Hematopoietic multipotent progenitor cell treated with erythropoietin and hydrocortisone succinate and interleukin-3 and kit ligand, for 4 days (in vitro differentiated cells): Measurements from ENCODE around the gene RNF4.
"Not testable (repeated sequence)": the region's sequence is repeated elsewhere in the genome, so short reads cannot be mapped to it uniquely, and the experiment has no call there.

Experiments
- DNase-seq: peaks from one replicate; pipeline ENCODE4 v3.0.0-alpha.2; 2015

The RNF4 gene

GRCh38 chr4:2535376-2536192 lies 66.7 kb downstream of the RNF4 start:
- peak; percentile 90 for DNase-seq

DNA sequence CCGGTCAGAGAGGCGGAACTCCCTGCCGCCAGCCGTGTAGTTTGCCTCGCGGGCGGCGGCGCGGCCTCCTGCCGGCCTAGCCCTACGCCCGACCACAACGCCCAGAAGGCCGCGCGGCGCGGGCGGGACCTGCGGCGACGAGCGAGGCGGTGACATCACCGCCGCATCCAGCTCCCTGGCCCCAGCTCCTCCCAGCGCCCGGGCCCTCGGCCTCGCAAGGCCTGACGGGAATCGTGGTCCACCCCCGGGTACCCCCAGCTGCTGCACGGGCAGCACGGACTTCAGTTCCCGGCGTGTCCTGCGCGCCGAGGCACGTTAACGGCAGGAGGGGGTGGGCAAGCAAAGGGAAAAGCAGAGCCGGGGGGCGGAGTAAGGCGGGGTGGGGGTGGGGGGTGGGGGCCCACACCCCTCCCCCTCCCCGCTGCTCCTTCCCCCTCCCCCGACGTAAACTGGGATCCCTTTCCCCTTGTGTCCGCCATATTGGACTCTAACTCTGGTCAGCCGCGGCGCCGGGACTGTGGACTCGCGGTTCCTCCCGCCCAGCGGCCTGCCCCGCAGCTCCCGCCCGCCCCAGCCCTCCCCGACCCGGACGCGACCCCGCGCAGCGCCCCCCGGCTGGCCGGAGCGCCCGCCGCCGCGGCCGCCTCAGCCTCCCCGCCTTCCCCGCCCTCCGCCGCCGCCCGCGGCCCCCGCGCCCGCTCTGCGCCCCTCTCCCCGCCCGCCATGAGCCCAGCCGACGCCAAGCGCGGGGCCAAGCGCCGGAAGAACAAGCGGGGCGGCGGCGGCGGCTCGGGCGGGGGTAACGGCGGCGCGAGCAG lies 67.5 kb downstream of the RNF4 start, which contains the start of gene FAM193A:
Gene FAM193A, plus strand, starts transcription at position 455 of the 818 bp plus-strand sequence. Its CDS starts 269 bp downstream, at position 724.
- peak; percentile 100 for DNase-seq

- peak; percentile 63 for DNase-seq
Measured at GRCh38 chr4:2537011-2537830, 68.3 kb downstream of the RNF4 start.

DNA sequence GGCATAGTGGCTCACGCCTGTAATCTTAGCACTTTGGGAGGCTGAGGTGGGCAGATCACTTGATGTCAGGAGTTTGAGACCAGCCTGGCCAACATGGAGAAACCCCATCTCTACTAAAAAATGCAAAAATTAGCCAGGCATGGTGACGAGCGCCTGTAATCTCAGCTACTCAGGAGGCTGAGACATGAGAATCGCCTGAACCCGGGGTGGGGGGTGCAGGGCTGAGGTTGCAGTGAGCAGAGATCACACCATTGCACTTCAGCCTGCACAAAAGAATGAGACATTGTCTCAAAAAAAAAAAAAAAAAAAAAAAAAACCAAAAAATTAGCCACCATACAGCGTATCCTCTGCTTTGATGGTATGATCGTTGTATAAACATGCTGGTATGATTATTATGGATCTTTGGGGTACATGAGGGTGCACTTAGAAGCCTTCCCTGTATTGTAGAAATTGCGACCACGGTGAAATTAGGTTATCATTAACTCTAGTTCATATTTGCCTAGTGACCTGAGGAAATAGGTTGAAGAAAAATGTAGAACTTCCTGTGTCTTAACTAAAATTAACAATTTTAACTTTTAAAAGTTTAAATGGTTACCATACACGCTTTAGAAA lies 74.8 kb downstream of the RNF4 start:
- not testable (repeated sequence) for DNase-seq

GRCh38 chr4:2545321-2546013 lies 76.6 kb downstream of the RNF4 start:
- DNase-seq: no peak

GRCh38 chr4:2546286-2546823 lies 77.4 kb downstream of the RNF4 start:
- DNase-seq: no peak

GRCh38 chr4:2546961-2547691 lies 78.2 kb downstream of the RNF4 start:
- not testable (repeated sequence) for DNase-seq

DNA sequence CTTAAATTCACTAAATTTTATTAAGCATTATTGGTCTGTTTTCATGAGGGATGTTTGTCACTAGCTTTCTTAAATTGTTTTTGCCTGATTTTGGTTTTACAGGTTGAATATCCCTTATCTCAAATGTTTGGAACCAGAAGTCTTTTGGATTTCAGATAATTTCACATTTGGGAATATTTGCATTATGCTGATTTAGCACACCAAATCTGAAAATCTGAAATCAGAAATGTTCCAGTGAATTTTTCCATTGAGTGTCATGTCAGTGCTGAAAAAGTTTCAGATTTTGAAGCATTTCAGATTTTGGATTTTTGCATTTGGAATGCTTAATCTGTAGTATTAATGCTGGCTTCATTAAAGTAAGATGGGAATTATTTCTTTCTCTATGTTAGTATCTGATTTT lies 82.2 kb downstream of the RNF4 start:
- DNase-seq: no peak

DNA sequence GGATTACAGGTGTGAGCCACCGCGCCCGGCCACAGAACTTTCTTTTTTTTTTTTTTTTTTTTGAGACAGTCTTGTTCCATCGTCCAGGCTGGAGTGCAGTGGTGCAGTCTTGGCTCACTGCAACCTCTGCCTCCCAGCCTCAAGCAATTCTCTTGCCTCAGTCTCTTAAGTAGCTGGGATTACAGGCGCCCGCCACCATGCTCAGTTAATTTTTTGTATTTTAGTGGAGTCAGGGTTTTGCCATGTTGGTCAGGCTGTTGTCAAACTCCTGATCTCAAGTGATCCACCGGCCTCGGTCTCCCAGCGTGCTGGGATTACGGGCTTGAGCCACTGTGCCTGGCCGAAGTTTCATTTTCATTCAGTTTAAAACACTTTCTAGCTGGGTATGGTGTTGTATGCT lies 83.9 kb downstream of the RNF4 start:
- no peak for DNase-seq

DNA sequence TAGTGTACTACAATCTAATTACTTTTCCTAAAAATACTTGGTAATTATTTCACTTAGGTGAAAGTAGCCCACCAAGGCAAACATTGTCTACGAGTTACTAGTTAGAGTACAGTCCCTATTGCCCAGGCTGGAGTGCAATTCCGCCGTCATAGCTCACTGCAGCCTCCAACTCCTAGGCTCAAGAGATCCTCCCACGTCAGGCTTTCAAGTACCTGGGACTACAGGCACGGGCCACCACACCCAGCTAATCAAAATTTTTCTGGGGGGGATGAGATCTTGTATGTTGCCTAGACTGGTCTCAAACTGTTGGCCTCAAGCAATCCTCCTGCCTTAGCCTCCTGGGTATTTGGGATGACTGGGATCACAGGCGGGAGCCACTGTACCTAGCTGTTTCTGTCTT lies 89.4 kb downstream of the RNF4 start:
- DNase-seq: no peak

GRCh38 chr4:2560167-2560566 lies 91.3 kb downstream of the RNF4 start:
- DNase-seq: no peak
